GM19193 (cell line): ENCODE measurements around the gene MED13.

Experiments
- POLR2A ChIP-seq: IDR thresholded peaks from 4 replicates; pipeline ENCODE4 v1.6.1; 2011; ENCODE audit not compliant: insufficient read depth, insufficient read length; ENCODE audit errors: extremely low read depth

Gene MED13

GRCh38 chr17:62064791-62065563, at the start of gene MED13:
Gene MED13 (minus strand): TSS chr17:62065278. CDS start chr17:62065205, 73 bp downstream.
- peak; percentile 19 for TF ChIP-seq POLR2A

GRCh38 chr17:62112229-62112628, 47.2 kb upstream of the MED13 start:
- TF ChIP-seq POLR2A: no peak

DNA sequence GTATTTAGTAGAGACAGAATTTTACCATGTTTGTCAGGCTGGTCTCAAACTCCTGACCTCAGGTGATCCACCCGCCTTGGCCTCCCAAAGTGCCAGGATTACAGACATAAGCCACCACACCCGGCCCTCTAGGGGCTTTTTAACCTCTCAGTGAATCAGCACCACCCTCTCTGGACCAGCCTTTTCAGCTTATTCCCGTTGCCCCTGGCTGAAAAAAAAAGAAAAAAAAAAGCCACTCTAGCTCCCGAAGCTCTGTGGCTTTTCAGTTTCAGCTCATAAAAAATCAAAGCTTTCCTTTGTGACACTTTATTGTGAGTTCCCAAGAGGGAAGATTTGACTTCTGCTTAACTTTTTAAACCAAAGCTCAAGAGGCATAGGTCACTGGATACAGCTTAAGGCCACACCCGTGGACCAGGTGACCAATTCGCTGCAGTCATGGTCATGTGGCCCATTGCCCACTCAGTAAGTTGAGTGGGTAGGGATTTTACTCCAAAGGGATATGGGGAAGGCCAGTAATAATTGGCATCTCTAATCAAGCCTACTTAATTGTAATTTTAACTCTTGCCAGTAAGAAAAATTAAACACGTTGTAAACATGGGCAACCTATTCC, 46.6 kb upstream of the MED13 start:
- no peak for TF ChIP-seq POLR2A

- TF ChIP-seq POLR2A: no peak
These were observed 45.9 kb upstream of the MED13 start for GRCh38 chr17:62110923-62111484.

DNA sequence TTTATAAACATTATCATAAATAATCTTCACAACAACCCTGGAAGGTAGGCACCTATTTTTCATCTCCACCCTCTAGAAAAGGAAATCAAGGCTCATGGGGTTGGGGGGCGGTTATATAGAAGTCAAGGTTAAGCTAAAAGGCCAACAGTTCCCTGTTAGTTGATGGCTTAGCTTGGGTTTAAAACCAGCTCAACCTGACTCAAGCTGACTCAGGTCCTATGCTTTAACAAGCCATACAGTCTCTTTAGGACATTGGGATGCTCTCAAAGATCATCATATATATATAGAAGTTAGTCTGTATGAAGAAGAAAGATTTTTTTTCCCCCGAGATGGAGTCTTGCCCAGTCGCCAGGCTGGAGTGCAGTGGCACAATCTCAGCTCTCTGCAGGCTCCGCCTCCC, 44.8 kb upstream of the MED13 start:
- TF ChIP-seq POLR2A: no peak

DNA sequence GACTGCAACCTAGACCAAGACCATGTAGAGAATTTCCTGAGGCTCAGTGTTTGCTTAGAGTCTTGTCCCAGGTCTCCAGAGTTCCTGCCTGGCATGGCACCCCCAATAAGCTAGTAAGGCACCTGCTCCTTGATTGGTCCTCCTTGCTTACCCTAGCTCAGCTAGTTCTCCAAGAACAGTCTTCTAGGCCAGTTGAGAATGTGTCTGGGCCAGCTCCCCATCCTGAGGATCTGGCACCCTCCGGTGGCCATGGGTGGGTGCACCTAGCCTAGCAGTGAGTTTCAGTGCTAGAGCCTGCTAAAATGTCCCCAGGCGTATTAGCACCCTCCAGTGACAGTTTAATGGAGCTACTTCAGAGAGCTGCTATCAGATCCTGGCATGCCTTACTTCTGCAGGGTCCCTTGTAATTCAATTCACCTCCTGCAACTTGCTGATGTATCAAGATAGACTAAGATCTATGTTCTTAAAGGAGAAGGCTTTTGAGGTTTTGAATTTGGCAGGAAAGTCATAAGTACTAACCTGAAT, 44.4 kb upstream of the MED13 start:
- TF ChIP-seq POLR2A: no peak

DNA sequence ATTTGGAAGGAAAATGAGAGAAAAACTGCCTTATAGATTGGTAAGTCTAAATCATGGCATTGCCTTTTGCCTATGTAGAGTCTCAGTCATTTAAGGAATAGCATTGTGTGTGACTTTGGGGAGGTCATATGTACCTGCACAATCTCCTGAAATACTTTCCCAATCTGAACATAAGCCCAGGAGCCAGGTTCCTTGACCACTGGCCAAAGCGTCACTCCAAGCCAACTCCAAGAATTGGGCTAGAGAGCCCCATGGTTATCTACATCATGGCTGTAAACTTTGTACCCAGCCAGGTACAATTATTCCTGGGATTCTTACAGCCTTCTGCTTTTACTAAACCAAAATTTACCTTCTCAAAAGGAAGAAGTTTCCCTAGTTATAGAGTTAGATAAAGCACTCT, 40.8 kb upstream of the MED13 start:
- TF ChIP-seq POLR2A: no peak

GRCh38 chr17:62105357-62105756, 40.3 kb upstream of the MED13 start:
- no peak for TF ChIP-seq POLR2A

DNA sequence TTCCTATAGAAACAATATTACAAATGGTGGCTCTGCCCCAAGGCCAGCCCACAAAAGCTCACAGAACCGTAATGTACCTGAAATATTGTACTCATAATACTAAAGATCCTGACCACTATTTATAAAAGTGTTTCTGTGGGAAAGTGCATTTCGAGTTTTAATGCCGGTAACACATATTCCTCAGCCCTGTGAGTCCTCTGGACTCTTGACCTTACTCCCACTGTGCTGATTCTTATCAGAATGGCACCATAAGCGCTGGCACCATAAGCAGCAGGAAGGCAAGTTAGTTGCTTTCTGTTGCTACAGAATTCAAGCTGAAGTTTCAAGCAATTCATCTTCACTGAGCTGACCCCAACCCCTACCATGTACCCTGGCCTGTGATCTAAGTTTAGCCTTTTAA, 36.4 kb upstream of the MED13 start:
- TF ChIP-seq POLR2A: no peak

GRCh38 chr17:62101090-62101489, 36.0 kb upstream of the MED13 start:
- no peak for TF ChIP-seq POLR2A

- TF ChIP-seq POLR2A: no peak
These were observed 35.0 kb upstream of the MED13 start for GRCh38 chr17:62100055-62100454.

GRCh38 chr17:62099532-62099931, 34.5 kb upstream of the MED13 start:
- TF ChIP-seq POLR2A: no peak

- TF ChIP-seq POLR2A: no peak
These were observed 33.6 kb upstream of the MED13 start for GRCh38 chr17:62098623-62099231.

- TF ChIP-seq POLR2A: no peak
These were observed 31.3 kb upstream of the MED13 start for GRCh38 chr17:62096401-62096670.

- TF ChIP-seq POLR2A: no peak
These were observed 29.1 kb upstream of the MED13 start for GRCh38 chr17:62094175-62094574.
